Endometrial microvascular endothelial cells (primary cell): ENCODE results near the gene RAD51B. TPM values are rescaled to one million over a fixed set of nuclear protein-coding genes. Genes with fewer than 3 reads are reported as not detected.
"Not testable (repeated sequence)": the region's sequence is repeated elsewhere in the genome, so short reads cannot be mapped to it uniquely, and the experiment has no call there.

ENCODE experiments used
- in situ Hi-C: cut with HindIII; loops from 2 replicates; pipeline ENCODE4 v1.10.0; 2017; ENCODE audit warnings: low sequenced_read_pairs, low pct_unique_long_range_greater_than_20kb; ENCODE audit errors: inconsistent ontology term
- total RNA-seq: library from RNA; depleted of rRNA; stranded (reverse); fragments of >200 nt; gene quantifications from one replicate; pipeline ENCODE4 v1.2.3, GENCODE V29; 2015; ENCODE audit errors: inconsistent ontology term

Gene RAD51B
- total RNA-seq, 1 donor from 2014 or later: 16.4 TPM

GRCh38 chr14:67963960-67964812 is 144.6 kb downstream of the RAD51B start:
- in situ Hi-C loops: no loop called here

- in situ Hi-C loops: no loop called here
Measured at GRCh38 chr14:67965696-67966095, 146.1 kb downstream of the RAD51B start.

GRCh38 chr14:67967206-67967605 is 147.6 kb downstream of the RAD51B start:
- in situ Hi-C loops: no loop called here

- in situ Hi-C loops: not testable (repeated sequence)
Measured at GRCh38 chr14:67967970-67968369, 148.4 kb downstream of the RAD51B start.

DNA sequence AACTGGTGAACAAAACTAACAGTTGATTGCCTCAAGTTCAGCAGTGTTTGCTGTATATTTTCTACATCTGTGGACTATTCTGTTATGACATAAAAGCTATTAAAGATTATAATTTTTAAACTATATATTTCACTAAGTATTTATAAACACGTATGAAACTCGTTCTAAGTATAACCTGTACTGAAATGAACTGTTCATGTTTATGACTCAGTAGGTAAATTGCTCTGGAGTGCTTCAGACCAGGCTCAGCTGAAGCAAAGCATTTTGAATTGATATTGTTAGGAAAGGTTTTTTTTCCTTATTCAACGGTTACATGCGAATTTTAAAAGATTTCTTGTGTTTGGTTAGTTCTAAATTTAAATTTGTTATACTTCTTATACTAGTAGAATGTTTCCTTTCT is 151.3 kb downstream of the RAD51B start:
- in situ Hi-C loops: no loop called here

DNA sequence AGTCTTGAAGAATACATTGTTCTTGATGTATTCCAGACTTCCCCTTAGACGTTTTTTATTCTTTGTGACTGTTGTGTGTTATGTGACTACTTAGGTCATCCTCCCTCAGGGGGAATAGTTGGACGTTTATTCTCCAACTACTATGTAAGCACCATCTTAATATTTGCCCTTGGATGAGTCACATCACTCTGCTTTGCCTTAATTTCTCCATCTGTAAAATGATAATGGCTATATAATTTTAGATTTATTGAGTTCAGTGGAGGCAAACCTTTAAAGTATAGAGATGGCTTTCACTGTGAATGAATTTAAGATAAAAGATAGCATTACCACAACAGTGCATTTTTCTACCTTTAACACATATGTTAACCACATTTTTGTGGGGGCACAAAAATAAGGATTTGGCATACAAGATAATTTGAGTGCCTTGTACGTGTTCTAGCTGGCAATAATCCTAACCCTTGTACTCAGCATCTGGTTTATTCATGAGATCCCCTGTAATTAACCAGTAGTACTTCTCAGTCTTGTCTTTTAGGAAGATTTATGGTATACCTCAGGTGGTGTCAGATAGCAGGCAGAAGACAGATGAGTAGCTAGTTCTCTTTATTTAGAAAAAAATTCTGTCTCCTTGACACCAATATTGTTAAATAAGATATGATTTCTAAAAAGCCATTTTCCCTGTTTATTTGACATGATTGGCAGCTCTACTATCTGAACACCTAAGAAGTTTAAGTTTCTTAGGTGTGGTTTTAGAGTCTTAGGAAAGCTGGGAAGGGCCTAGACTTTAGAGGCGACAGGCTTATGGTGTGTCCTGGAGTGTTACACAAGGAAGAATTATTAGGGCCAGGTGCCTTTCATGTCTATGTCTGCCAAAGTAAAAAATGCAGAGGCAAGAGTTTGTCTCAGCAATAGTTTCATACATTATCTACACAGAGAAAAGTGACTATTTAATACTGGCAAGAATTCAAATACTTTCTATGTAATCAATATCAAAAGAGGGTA is 152.3 kb downstream of the RAD51B start:
- in situ Hi-C loops: no loop called here

DNA sequence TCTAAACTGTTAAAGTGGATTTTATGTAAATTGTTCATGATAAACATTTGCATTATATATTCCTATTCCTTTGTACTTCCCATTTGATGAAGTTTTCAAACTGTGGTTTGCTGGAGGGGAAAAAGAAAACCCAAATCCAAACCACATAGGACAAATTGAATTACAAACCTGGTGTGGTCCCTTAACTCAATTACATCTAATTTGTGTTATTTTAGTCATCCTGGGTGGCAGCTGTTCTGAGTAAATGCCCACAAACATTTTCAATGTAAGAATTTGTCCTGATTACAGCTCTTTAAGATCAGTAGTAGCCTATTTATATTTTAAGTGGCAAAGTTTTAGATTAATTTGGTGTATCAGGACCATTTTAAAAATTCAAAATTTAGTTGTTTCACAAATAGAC is 153.9 kb downstream of the RAD51B start:
- in situ Hi-C loops: no loop called here

GRCh38 chr14:67975470-67975869 is 155.9 kb downstream of the RAD51B start:
- in situ Hi-C loops: no loop called here

- in situ Hi-C loops: no loop called here
Measured at GRCh38 chr14:67977434-67978034, 158.0 kb downstream of the RAD51B start.

GRCh38 chr14:67978749-67979148 is 159.2 kb downstream of the RAD51B start:
- in situ Hi-C loops: no loop called here

GRCh38 chr14:67982711-67983608 is 163.4 kb downstream of the RAD51B start:
- in situ Hi-C loops: no loop called here

GRCh38 chr14:67984274-67984673 is 164.7 kb downstream of the RAD51B start:
- in situ Hi-C loops: no loop called here

DNA sequence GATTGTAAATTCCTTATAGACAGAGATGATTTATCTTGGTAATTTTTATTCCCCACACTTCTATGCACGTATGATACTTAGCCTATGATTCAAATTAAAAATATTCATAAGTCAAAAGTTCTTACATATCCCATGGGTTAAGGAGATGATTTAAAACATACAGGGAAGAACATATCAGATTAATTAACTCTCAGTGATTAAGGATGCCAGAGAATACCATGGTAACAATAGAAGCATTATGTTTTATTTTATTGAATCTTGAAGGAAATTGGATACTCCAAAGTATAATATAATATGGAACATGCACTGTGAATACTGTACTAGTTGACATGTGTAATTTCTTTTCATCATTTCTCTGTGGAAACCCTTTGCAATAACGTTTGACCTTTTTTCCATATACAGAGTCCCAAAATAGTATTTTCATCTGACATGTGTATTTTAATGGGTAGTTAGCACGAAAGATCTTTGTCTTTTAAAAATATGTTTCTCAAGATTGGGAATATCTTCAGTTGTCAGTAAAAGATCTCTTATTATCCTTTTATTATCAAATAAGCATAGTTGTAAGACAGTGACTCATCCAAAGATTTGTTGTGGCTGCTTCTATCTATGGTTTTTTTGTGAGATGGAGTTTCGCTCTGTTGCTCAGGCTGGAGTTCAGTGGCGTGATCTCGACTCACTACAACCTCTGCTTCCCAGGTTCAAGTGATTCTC is 166.7 kb downstream of the RAD51B start:
- in situ Hi-C loops: no loop called here

GRCh38 chr14:67987606-67988005 is 168.0 kb downstream of the RAD51B start:
- in situ Hi-C loops: no loop called here

DNA sequence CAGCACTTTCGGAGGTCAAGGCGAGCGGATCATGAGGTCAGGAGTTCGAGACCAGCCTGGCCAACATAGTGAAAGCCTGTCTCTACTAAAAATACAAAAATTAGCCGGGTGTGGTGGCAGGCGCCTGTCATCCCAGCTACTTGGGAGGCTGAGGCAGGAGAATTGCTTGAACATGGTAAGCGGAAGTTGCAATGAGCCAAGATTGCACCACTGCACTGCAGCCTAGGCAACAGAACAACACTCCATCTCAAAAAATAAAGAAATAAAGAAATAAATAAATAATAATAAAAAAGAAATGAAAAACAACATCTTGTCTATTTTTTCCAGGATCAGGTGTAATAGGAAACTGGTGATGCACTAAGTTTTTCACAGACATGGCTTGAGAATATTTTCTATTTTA is 168.6 kb downstream of the RAD51B start:
- in situ Hi-C loops: not testable (repeated sequence)

DNA sequence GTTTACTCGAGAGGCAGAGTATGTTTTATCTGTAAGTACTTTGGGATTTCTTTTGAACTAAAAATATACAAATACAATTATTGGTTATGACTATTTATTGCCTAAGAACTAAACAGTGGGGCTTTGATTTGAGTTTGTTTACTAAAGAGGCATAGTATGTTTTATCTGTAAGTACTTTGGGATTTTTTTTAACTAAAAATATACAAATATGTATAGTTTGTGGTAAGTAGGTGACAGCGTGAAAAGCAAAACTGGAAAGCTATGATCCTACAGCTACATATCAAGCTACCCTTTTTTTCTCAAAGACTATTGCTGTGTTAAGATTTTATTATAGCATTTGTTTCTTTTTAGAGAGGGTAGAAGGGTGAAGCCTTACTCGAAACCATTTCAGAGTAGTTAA is 171.0 kb downstream of the RAD51B start:
- in situ Hi-C loops: no loop called here

GRCh38 chr14:67994531-67994930 is 175.0 kb downstream of the RAD51B start:
- in situ Hi-C loops: no loop called here

DNA sequence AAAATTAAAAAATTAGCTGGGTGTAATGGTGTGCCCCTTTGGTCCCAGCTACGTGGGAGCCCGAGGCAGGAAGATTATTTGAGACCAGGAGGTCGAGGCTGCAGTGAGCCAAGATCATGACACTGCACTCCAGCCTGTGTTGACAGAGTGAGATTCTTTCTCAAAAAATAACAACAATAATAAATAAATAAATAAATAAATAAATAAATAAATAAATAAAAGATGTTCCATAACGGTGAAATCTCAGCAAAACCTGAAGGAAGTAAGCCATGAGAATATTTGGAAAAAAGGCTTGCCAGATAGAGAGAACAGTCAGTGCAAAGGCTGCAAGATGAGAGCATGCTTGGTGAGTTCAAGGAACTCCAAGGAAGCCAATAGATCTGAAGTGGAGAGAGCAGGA is 176.7 kb downstream of the RAD51B start:
- in situ Hi-C loops: no loop called here
